Omental fat pad (tissue), 4 donors: Measurements from ENCODE around the gene PIK3R1. TPM values are rescaled to one million over a fixed set of nuclear protein-coding genes. Genes with fewer than 3 reads are reported as not detected.

ENCODE experiments used
- ATAC-seq: fragments of 150-250 bp; one replicate; pipeline ENCODE4 v1.9.1; 2016; ENCODE audit warnings: mild to moderate bottlenecking, moderate library complexity; ENCODE audit not compliant: low FRiP score
- DNase-seq: peaks from one replicate; pipeline ENCODE4 v3.0.0-alpha.2; 2019; ENCODE audit warnings: low spot score
- CTCF ChIP-seq, 3 donors: fragments of 450-650 bp; IDR thresholded peaks; one replicate each; pipeline ENCODE4 v1.5.1; 2016 to 2017; ENCODE audit warnings: antibody characterized with exemption in 3 of 3, mild to moderate bottlenecking in 3 of 3, moderate library complexity in 2 of 3
- total RNA-seq, 4 donors: library from RNA; depleted of rRNA; stranded (reverse); fragments of >200 nt; gene quantifications; one replicate each; pipeline ENCODE4 v1.1.0, GENCODE V29; 2016

The PIK3R1 gene
- total RNA-seq, 4 donors from 2014 or later = 90.5 to 188 (median 148) TPM

GRCh38 chr5:68282001-68282400, 66.4 kb downstream of the PIK3R1 start:
- ATAC-seq (no peak), DNase-seq (no peak)
- no peak for TF ChIP-seq CTCF (IDR thresholded peaks at IDR 0.05)

GRCh38 chr5:68283766-68284165, 68.2 kb downstream of the PIK3R1 start:
- DNase-seq (no peak), ATAC-seq (no peak)
- TF ChIP-seq CTCF (IDR thresholded peaks at IDR 0.05) = no peak

- no peak for TF ChIP-seq CTCF (IDR thresholded peaks at IDR 0.05)
- ATAC-seq = no peak
- no peak for DNase-seq
Measured at GRCh38 chr5:68285075-68285840, 69.7 kb downstream of the PIK3R1 start.

GRCh38 chr5:68285851-68286611, 70.5 kb downstream of the PIK3R1 start:
- no peak for ATAC-seq
- peak in 1 of 3 donors; percentile 39 for TF ChIP-seq CTCF (IDR thresholded peaks at IDR 0.05)
- DNase-seq = no peak

- DNase-seq (no peak), ATAC-seq (no peak)
- TF ChIP-seq CTCF (IDR thresholded peaks at IDR 0.05) = no peak
Measured at GRCh38 chr5:68286612-68286912, 71.0 kb downstream of the PIK3R1 start.

GRCh38 chr5:68287631-68287975, 72.0 kb downstream of the PIK3R1 start:
- no peak for DNase-seq
- TF ChIP-seq CTCF (IDR thresholded peaks at IDR 0.05) = no peak
- ATAC-seq = peak; percentile 2
